Subcutaneous adipose tissue (tissue), 4 donors: ENCODE results near the gene BDH1. TPM values are rescaled to one million over a fixed set of nuclear protein-coding genes. Genes with fewer than 3 reads are reported as not detected.

Experiments
- total RNA-seq, 4 donors: library from RNA; depleted of rRNA; stranded (reverse); fragments of >200 nt; gene quantifications; one replicate each; pipeline ENCODE4 v1.1.0, GENCODE V29; 2016
- TF ChIP-seq, protein P1 (sequence below): fragments of 450-650 bp; IDR thresholded peaks from one replicate; pipeline ENCODE4 v1.5.1; 2016; ENCODE audit warnings: low read depth, mild to moderate bottlenecking, control low read depth, antibody characterized with exemption, moderate library complexity

BDH1 gene
- total RNA-seq, 4 donors from 2014 or later = 15.5 to 65.2 (median 20.9) TPM

DNA sequence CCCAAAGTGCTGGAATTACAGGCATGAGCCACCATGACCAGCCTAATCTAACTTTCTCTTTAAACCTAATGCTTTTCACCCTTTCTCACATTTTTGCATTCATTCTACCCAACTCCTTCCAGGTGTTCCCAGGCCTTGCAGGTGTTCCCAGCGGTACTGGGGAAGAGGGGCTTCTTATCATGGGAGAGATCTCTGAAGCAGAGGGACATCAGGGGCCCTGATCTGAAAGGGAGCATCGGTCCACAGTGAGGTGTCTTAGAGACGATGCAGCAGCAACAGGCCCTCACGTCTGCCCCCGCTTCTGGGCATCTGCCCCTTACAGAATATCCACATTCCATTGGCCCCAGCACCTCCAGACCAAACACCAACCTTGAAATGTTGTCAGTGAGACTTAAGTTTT is 29.0 kb upstream of the BDH1 start:
- TF ChIP-seq, protein P1, sequence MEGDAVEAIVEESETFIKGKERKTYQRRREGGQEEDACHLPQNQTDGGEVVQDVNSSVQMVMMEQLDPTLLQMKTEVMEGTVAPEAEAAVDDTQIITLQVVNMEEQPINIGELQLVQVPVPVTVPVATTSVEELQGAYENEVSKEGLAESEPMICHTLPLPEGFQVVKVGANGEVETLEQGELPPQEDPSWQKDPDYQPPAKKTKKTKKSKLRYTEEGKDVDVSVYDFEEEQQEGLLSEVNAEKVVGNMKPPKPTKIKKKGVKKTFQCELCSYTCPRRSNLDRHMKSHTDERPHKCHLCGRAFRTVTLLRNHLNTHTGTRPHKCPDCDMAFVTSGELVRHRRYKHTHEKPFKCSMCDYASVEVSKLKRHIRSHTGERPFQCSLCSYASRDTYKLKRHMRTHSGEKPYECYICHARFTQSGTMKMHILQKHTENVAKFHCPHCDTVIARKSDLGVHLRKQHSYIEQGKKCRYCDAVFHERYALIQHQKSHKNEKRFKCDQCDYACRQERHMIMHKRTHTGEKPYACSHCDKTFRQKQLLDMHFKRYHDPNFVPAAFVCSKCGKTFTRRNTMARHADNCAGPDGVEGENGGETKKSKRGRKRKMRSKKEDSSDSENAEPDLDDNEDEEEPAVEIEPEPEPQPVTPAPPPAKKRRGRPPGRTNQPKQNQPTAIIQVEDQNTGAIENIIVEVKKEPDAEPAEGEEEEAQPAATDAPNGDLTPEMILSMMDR = no peak

DNA sequence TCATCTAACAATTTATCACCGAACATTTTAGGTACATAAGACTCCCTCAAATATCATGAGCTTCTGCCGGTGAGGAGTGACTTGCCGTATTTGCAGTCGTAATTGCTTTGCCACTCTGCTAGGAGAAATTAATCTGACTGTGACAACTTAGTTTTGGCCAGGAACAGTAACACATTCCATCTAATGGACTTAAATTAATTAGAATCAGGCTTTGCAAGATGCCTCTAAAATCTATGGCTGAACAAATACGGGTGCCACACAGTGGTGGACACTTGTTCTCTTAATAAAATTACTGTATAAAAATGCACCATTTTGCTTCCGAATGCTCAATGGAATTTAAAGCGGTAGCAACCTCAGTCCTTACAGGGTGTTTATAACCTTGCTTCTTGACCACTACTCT is 27.6 kb upstream of the BDH1 start:
- TF ChIP-seq, protein P1 = no peak

- TF ChIP-seq, protein P1 = no peak
These were observed 24.5 kb upstream of the BDH1 start for GRCh38 chr3:197580253-197580691.

GRCh38 chr3:197578376-197578775 is 22.6 kb upstream of the BDH1 start:
- TF ChIP-seq, protein P1 = no peak

DNA sequence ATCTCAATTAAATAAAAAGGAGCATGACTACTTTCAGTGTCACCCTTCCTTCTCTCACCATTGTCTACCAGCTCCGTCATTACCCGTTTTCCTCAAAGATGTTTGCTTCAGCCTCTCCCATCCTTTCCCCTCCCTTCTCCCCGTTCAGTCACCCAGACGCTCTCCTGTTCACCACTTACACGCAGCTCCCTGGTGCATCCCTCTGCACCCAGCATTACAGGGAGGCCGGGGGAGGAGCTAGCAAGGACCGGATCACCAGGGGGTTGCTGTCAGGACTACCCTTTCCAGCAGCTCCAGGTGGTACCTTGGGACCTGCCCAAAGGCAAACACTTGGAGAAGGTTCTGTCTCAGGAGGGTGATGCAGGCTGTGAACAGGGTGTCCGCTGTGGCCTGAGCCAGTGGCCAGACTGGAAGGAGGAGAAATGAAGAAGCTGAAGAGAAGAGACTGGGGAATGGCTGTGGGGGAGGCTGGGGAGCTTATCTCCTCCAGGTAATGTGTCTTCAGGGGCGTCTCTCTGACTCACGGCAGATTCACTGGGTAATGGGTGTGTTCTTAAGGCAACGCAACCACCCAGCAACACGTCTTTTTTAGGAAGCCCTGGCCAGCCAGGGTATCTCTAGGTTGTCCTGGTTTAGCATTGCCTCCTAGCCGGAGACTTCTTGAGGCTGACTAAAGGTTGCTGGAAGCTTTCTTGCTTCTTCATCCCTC is 21.8 kb upstream of the BDH1 start:
- TF ChIP-seq, protein P1 = no peak

DNA sequence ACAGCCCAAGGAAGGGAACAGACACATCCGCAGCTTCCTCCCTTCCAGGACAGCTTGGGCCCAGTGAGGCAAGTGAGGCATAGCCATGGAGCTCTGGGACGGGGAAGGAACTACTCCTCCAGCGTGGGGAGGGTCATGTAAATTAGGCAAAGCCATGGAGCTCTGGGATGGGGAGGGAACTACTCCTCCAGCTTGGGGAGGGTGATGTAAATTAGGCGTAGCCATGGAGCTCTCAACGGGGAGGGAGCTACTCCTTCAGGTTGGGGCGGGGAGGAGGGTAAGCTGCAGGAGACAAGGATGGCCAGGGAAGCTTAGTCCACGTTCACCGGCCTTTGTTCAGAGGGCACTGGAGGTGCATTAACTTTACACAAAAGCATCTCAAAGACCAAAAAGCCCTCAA is 21.1 kb upstream of the BDH1 start:
- TF ChIP-seq, protein P1 = no peak

- TF ChIP-seq, protein P1 = no peak
These were observed 19.6 kb upstream of the BDH1 start for GRCh38 chr3:197575362-197575761.
